Vagina (tissue), 2 donors: ENCODE results near the gene WWOX.

Experiments
- POLR2AphosphoS5 ChIP-seq, 2 donors: sonication (generic); formaldehyde crosslinking; IDR thresholded peaks; one replicate each; pipeline ENCODE4 v1.9.0; 2017; ENCODE audit warnings: antibody characterized with exemption in 2 of 2, mild to moderate bottlenecking in 2 of 2, low read depth in 1 of 2; ENCODE audit not compliant: insufficient read depth in 1 of 2
- TF ChIP-seq, protein P1 (sequence below), 3 experiments: fragments of 450-650 bp in 2 of 3; fragments of 200-600 bp in 1 of 3; sonication (generic) in 1 of 3; IDR thresholded peaks; one replicate each; pipeline ENCODE4 v1.5.1; 2017 to 2019; ENCODE audit warnings: antibody characterized with exemption in 3 of 3, mild to moderate bottlenecking in 2 of 3, moderate library complexity in 2 of 3

DNA sequence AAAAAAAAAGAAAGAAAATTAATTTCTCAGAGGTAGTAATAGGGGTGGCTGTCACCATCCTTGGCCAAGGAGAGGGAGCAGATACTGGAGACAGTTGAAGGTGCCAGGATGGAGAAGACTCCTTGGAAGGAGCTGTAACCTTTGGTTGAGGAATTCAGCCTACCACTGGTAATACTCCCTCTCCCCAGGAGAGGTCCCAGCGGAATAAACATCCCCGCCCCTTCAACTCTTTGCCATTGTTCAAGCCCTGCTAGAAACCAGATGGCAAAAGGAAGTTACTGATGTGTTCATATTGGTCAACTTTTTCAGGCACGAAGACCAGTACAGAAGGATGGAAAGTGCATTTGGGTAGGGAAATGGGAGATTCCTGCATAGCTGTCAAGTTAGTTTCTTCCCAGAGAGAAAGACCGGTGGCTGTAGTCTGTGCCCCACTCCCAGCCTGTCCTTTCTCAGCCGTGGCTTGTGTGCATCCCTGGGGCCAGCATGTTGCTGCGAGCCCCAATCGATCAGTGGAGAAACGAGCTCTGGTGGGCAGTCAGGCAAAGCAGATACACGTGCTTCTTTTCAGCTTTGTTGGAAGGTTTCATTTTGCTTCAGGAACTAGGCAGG, 889.0 kb downstream of the WWOX start:
- no peak for TF ChIP-seq POLR2AphosphoS5 (IDR thresholded peaks at IDR 0.05; ENCODE audit: insufficient read depth in 1 of 2, low read depth in 1 of 2)
- TF ChIP-seq, protein P1, sequence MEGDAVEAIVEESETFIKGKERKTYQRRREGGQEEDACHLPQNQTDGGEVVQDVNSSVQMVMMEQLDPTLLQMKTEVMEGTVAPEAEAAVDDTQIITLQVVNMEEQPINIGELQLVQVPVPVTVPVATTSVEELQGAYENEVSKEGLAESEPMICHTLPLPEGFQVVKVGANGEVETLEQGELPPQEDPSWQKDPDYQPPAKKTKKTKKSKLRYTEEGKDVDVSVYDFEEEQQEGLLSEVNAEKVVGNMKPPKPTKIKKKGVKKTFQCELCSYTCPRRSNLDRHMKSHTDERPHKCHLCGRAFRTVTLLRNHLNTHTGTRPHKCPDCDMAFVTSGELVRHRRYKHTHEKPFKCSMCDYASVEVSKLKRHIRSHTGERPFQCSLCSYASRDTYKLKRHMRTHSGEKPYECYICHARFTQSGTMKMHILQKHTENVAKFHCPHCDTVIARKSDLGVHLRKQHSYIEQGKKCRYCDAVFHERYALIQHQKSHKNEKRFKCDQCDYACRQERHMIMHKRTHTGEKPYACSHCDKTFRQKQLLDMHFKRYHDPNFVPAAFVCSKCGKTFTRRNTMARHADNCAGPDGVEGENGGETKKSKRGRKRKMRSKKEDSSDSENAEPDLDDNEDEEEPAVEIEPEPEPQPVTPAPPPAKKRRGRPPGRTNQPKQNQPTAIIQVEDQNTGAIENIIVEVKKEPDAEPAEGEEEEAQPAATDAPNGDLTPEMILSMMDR (IDR thresholded peaks at IDR 0.05), result no peak
